Hematopoietic multipotent progenitor cell treated with erythropoietin and hydrocortisone succinate and interleukin-3 and kit ligand, for 17 days (in vitro differentiated cells): ENCODE measurements around the gene WIPI1.

ENCODE experiments used
- DNase-seq: peaks from one replicate; pipeline ENCODE4 v3.0.0-alpha.2; 2015; ENCODE audit warnings: low spot score

WIPI1 gene

GRCh38 chr17:68460715-68461114 is 3.4 kb upstream of the WIPI1 start:
- DNase-seq = peak; percentile 45

- peak; percentile 19 for DNase-seq
Measured at GRCh38 chr17:68460146-68460545, 2.9 kb upstream of the WIPI1 start.

- DNase-seq = peak; percentile 58
Measured at GRCh38 chr17:68459037-68459639, 1.8 kb upstream of the WIPI1 start.

GRCh38 chr17:68458260-68459036 is 1.2 kb upstream of the WIPI1 start:
- DNase-seq = no peak

GRCh38 chr17:68457539-68458259 is 403 bp upstream of the WIPI1 start:
- DNase-seq = peak; percentile 99

- DNase-seq = peak; percentile 30
Measured at GRCh38 chr17:68456339-68457167, 743 bp downstream of the WIPI1 start.

- peak; percentile 26 for DNase-seq
Measured at GRCh38 chr17:68455901-68456338, 1.4 kb downstream of the WIPI1 start.

- DNase-seq = no peak
Measured at GRCh38 chr17:68453991-68454665, 3.2 kb downstream of the WIPI1 start.

GRCh38 chr17:68452724-68453290 is 4.5 kb downstream of the WIPI1 start:
- no peak for DNase-seq

GRCh38 chr17:68451670-68452354 is 5.5 kb downstream of the WIPI1 start:
- no peak for DNase-seq

GRCh38 chr17:68450801-68451200 is 6.5 kb downstream of the WIPI1 start:
- DNase-seq = no peak

GRCh38 chr17:68450391-68450790 is 6.9 kb downstream of the WIPI1 start:
- no peak for DNase-seq

GRCh38 chr17:68449021-68449739 is 8.1 kb downstream of the WIPI1 start:
- DNase-seq = no peak

GRCh38 chr17:68446626-68447041 is 10.7 kb downstream of the WIPI1 start:
- DNase-seq = peak; percentile 53

- no peak for DNase-seq
Measured at GRCh38 chr17:68445671-68446070, 11.6 kb downstream of the WIPI1 start.

GRCh38 chr17:68443972-68444464 is 13.3 kb downstream of the WIPI1 start:
- DNase-seq = no peak

GRCh38 chr17:68441070-68441770 is 16.1 kb downstream of the WIPI1 start:
- no peak for DNase-seq

GRCh38 chr17:68440526-68440925 is 16.8 kb downstream of the WIPI1 start:
- no peak for DNase-seq
